Fibroblast of mammary gland (primary cell): Measurements from ENCODE around the gene MAGEB2.

Experiments
- DNase-seq: peaks from one replicate; pipeline ENCODE4 v3.0.0-alpha.2; 2010; ENCODE audit warnings: low read depth
- H3K4me3 ChIP-seq: 2 replicates; pipeline ENCODE4 v1.5.1; 2011; ENCODE audit warnings: low read depth, mild to moderate bottlenecking, low read length, moderate library complexity; ENCODE audit not compliant: control insufficient read depth
- TF ChIP-seq, protein P1 (sequence below): conservative IDR thresholded peaks from 2 replicates; pipeline ENCODE4 v1.5.1; 2011; ENCODE audit warnings: low read depth, low read length, inconsistent platforms; ENCODE audit not compliant: control insufficient read depth, insufficient read depth

The MAGEB2 gene

DNA sequence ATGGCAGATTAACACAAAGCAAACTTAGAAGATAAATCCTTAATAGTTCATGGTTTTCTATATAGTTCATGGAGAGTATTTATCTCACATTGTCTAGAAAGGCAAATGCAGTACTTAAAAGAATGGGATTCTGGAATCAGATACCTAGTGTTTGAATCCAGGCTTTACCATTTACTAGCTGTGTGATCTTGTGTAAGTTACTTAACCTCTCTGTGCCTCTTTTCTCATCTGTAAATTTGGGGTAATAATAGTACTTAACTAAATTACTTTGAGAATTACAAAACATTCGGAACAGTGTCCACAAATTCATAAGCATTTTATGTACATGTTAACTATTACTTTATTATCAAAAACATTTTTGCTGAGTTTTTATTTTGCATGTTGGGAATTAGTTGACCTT, 47.4 kb downstream of the MAGEB2 start:
- TF ChIP-seq, protein P1, sequence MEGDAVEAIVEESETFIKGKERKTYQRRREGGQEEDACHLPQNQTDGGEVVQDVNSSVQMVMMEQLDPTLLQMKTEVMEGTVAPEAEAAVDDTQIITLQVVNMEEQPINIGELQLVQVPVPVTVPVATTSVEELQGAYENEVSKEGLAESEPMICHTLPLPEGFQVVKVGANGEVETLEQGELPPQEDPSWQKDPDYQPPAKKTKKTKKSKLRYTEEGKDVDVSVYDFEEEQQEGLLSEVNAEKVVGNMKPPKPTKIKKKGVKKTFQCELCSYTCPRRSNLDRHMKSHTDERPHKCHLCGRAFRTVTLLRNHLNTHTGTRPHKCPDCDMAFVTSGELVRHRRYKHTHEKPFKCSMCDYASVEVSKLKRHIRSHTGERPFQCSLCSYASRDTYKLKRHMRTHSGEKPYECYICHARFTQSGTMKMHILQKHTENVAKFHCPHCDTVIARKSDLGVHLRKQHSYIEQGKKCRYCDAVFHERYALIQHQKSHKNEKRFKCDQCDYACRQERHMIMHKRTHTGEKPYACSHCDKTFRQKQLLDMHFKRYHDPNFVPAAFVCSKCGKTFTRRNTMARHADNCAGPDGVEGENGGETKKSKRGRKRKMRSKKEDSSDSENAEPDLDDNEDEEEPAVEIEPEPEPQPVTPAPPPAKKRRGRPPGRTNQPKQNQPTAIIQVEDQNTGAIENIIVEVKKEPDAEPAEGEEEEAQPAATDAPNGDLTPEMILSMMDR, result no peak
- DNase-seq, result no peak
- no peak overlapping the region for H3K4me3 ChIP-seq
